ENCODE data around the gene VPS26B. TPM values are rescaled to one million over a fixed set of nuclear protein-coding genes. Genes with fewer than 3 reads are reported as not detected.

VPS26B gene
- total and polyA plus RNA-seq, 9 of the 15 experiments (the other 6 are each of a cell fraction or from before 2014, with no cell fraction given), result 3.5 to 43.3 (median 27.4) TPM

GRCh38 chr11:134252346-134253187, 28.1 kb downstream of the VPS26B start (continued):
- TF ChIP-seq ZBTB49 (CRISPR knock-in tag; IDR thresholded peaks at IDR 0.05; ENCODE audit: borderline replicate concordance), result no peak
- no peak for TF ChIP-seq ATF7 (IDR thresholded peaks at IDR 0.05)
- peak; percentile 24; the same call in 1 of the 2 replicates for TF ChIP-seq SMARCA4 (IDR thresholded peaks at IDR 0.05)
- no peak for TF ChIP-seq HMG20B (CRISPR knock-in tag; IDR thresholded peaks at IDR 0.05)

GRCh38 chr11:134253188-134253993, 28.9 kb downstream of the VPS26B start, which contains the start of the genes ACAD8 and THYN1:
TSS of gene ACAD8 (plus strand) at chr11:134253568. CDS start at chr11:134253601, 33 bp downstream.
TSS of gene THYN1 (minus strand) at chr11:134253352. CDS start at chr11:134252882, 470 bp downstream.
- BruUV-seq (replicated peaks), result no TSS peak
- ATAC-seq (peak; percentile 99), FAIRE-seq (peak; percentile 95), DNase-seq (ENCODE audit: extremely low read depth in 1 of 4, low spot score in 3 of 4) (peak; percentile 97 to 98 (median 97))
- ChIA-PET CTCF (ENCODE audit: low intra/inter-chr PET ratio) (no interaction called here), POLR2A (interaction anchor here (0.6 to 1.6 kb wide), 3 partner anchors 9 to 87 kb away, joined by 3 to 8 read pairs (median 4); no protein-coding TSS in a partner anchor)
- under 1% methylated on average over 58 of the region's 70 CpGs for WGBS (ENCODE audit: insufficient coverage, low coverage, missing lambda C conversion rate)
- Histone ChIP-seq H3K4me3 (peak within 1 kb of the TSS; percentile 92), H3K9me1 (ENCODE audit: control insufficient read depth, insufficient read depth, low read length) (no peaks in the 10 kb centered on the region), H3K27me3 (ENCODE audit: control insufficient read depth in 2 of 2, insufficient read depth in 2 of 2, low read length in 2 of 2) (no peaks in the 10 kb centered on the region), H3K9ac (ENCODE audit: insufficient read depth in 1 of 2, low read depth in 2 of 2, low read length in 2 of 2) (peak within 1 kb of the TSS; percentile 70 to 97), H3K79me2 (ENCODE audit: control insufficient read depth, insufficient read depth, low read length) (peaks cover 32% of the 10 kb centered on the region), H3K4me2 (ENCODE audit: insufficient read depth, low read length) (peak within 1 kb of the TSS; percentile 96), H3K27ac (ENCODE audit: extremely low read depth, low read depth, low read length) (peak within 1 kb of the TSS; percentile 54), H3K4me1 (replicated peaks in 1 of 2; ENCODE audit: control insufficient read depth in 2 of 2, insufficient read depth in 2 of 2, low read length in 2 of 2) (peaks cover 3 to 17% of the 10 kb centered on the region in 2 experiments; a peak in 4 of 5 replicates), H3K9me3 (replicated peaks; ENCODE audit: control insufficient read depth, insufficient read depth, low read depth, low read length) (no peaks in the 10 kb centered on the region), H4K20me1 (replicated peaks; ENCODE audit: control insufficient read depth, insufficient read depth, low read length) (no peaks in the 10 kb centered on the region), H3K36me3 (ENCODE audit: control insufficient read depth, insufficient read depth, low read length) (peaks cover 45% of the 10 kb centered on the region), H2AFZ (ENCODE audit: low read depth, low read length) (peak within 1 kb of the TSS; percentile 98)
- in situ Hi-C loops (cut with MboI), result no loop called here
- intact Hi-C loops (cut with micrococcal nuclease), result loop anchor here (1.0 to 2.0 kb wide), 2 partner anchors 28 to 47 kb away; no protein-coding TSS in a partner anchor
- TF ChIP-seq POLR2G (IDR thresholded peaks at IDR 0.05; ENCODE audit: low read depth, low read length) (peak; percentile 92), CGGBP1 (CRISPR knock-in tag; IDR thresholded peaks at IDR 0.05) (no peak), TAF1 (IDR thresholded peaks at IDR 0.05; ENCODE audit: control insufficient read depth, extremely low read depth, insufficient read depth, low read length, severe bottlenecking) (peak; percentile 49), ZBTB43 (CRISPR knock-in tag; IDR thresholded peaks at IDR 0.05) (no peak), SIN3A (IDR thresholded peaks at IDR 0.05; ENCODE audit: borderline replicate concordance in 2 of 2, control insufficient read depth in 1 of 2, low read depth in 2 of 2, low read length in 2 of 2) (peak; percentile 28 to 76; a peak in 2 of 4 replicates), PTRF (tag; IDR thresholded peaks at IDR 0.05) (no peak), SIX5 (IDR thresholded peaks at IDR 0.05; ENCODE audit: borderline replicate concordance in 1 of 2, insufficient read depth in 1 of 2, low read depth in 1 of 2, low read length in 2 of 2) (peak; percentile 87 to 91), ESRRB (CRISPR knock-in tag; IDR thresholded peaks at IDR 0.05; ENCODE audit: borderline replicate concordance) (no peak)

All from K562 (cell line).